Measurements from ENCODE around the gene PLEKHG4.
A peak's percentile ranks its signal among the peaks of the same experiment; 100 is the strongest.

The PLEKHG4 gene

GRCh38 chr16:67245186-67245585 lies 34.1 kb upstream of the PLEKHG4 start:
- DNase-seq: no peak

GRCh38 chr16:67245674-67246080 lies 33.7 kb upstream of the PLEKHG4 start:
- no peak for DNase-seq

GRCh38 chr16:67246081-67246755 lies 33.1 kb upstream of the PLEKHG4 start:
- peak; percentile 71 for DNase-seq

GRCh38 chr16:67246756-67247191 lies 32.6 kb upstream of the PLEKHG4 start:
- no peak for DNase-seq

- peak; percentile 89 for DNase-seq
These were observed 31.9 kb upstream of the PLEKHG4 start, which contains the start of gene FHOD1 for GRCh38 chr16:67247192-67248072. TSS of gene FHOD1 (minus strand) at chr16:67247481. CDS start at chr16:67247410, 71 bp downstream.

- no peak for DNase-seq
These were observed 31.3 kb upstream of the PLEKHG4 start for GRCh38 chr16:67248073-67248400.

- no peak for DNase-seq
These were observed 30.7 kb upstream of the PLEKHG4 start, which contains the start of gene SLC9A5 for GRCh38 chr16:67248401-67249177. TSS of gene SLC9A5 (plus strand) at chr16:67248979. CDS start at chr16:67249015, 36 bp downstream.

- no peak for DNase-seq
These were observed 29.9 kb upstream of the PLEKHG4 start for GRCh38 chr16:67249178-67250044.

GRCh38 chr16:67250045-67250327 lies 29.3 kb upstream of the PLEKHG4 start:
- DNase-seq: no peak

GRCh38 chr16:67252609-67253497 lies 26.5 kb upstream of the PLEKHG4 start:
- peak; percentile 21 for DNase-seq

- no peak for DNase-seq
These were observed 24.4 kb upstream of the PLEKHG4 start for GRCh38 chr16:67254801-67255552.

- no peak for DNase-seq
These were observed 23.6 kb upstream of the PLEKHG4 start for GRCh38 chr16:67255553-67256221.

GRCh38 chr16:67256701-67257230 lies 22.6 kb upstream of the PLEKHG4 start:
- DNase-seq: no peak

- no peak for DNase-seq
These were observed 21.7 kb upstream of the PLEKHG4 start for GRCh38 chr16:67257486-67258160.

- DNase-seq: no peak
These were observed 21.0 kb upstream of the PLEKHG4 start for GRCh38 chr16:67258161-67258835.

- DNase-seq: no peak
These were observed 19.6 kb upstream of the PLEKHG4 start for GRCh38 chr16:67259705-67260104.

GRCh38 chr16:67260426-67261063 lies 18.8 kb upstream of the PLEKHG4 start:
- peak; percentile 57 for DNase-seq

GRCh38 chr16:67263201-67263600 lies 16.1 kb upstream of the PLEKHG4 start:
- no peak for DNase-seq
